ENCODE results near the gene LIMK2. TPM values are rescaled to one million over a fixed set of nuclear protein-coding genes. Genes with fewer than 3 reads are reported as not detected.

The LIMK2 gene
- polyA plus RNA-seq, 1 donor (not counting 4 experiments of a cell fraction or from before 2014, with no cell fraction given) = 42.6 TPM

GRCh38 chr22:31275576-31275975 is 63.5 kb downstream of the LIMK2 start:
- no peak overlapping the region for H2AFZ ChIP-seq (ENCODE audit: control insufficient read depth, low read length)
- dilution Hi-C loops (cut with MboI; ENCODE audit: extremely low pct_ligation_motif_present, low sequenced_read_pairs) = no loop called here
- H4K20me1 ChIP-seq (ENCODE audit: control insufficient read depth, extremely low read depth, insufficient read depth, low read length) = peaks cover 4% of the 10 kb centered on the region
- H3K36me3 ChIP-seq (ENCODE audit: control insufficient read depth in 2 of 2, extremely low read depth in 1 of 2, insufficient read depth in 2 of 2, low read length in 2 of 2) = peaks cover 51 to 56% of the 10 kb centered on the region in 2 experiments
- no peaks in the 10 kb centered on the region for H3K9me1 ChIP-seq (ENCODE audit: control insufficient read depth, extremely low read depth, insufficient read depth, low read length)
- DNase-seq (ENCODE audit: low read depth, low spot score) (no peak), FAIRE-seq (no peak)
- H3K27me3 ChIP-seq (ENCODE audit: control insufficient read depth, extremely low read depth, insufficient read depth, low read length) = no peaks in the 10 kb centered on the region
- no peak overlapping the region for H3K4me2 ChIP-seq (ENCODE audit: control insufficient read depth, extremely low read depth, insufficient read depth, low read depth, low read length)
- H3K9ac ChIP-seq (ENCODE audit: control insufficient read depth, extremely low read depth, insufficient read depth, low read length) = no peak overlapping the region
- H3K27ac ChIP-seq (ENCODE audit: control insufficient read depth, insufficient read depth, low read length) = no peak overlapping the region
- no peak for TF ChIP-seq EZH2 (IDR thresholded peaks at IDR 0.05; ENCODE audit: low read length)
- TF ChIP-seq CTCF (optimal IDR thresholded peaks at IDR 0.05 in 1 of 3, IDR thresholded peaks at IDR 0.05 in 1 of 3, conservative IDR thresholded peaks at IDR 0.05 in 1 of 3; ENCODE audit: extremely low read depth in 1 of 3, insufficient read depth in 2 of 3, low read length in 3 of 3) = no peak
- no peaks in the 10 kb centered on the region for H3K79me2 ChIP-seq (ENCODE audit: control insufficient read depth, insufficient read depth, low read length)
- H3K9me3 ChIP-seq (ENCODE audit: control insufficient read depth, low read depth, low read length) = no peaks in the 10 kb centered on the region
- H3K4me3 ChIP-seq (ENCODE audit: control insufficient read depth in 2 of 3, extremely low read depth in 1 of 3, insufficient read depth in 2 of 3, low read depth in 1 of 3, low read length in 3 of 3) = no peak overlapping the region
- H3K4me1 ChIP-seq (ENCODE audit: control insufficient read depth, extremely low read depth, insufficient read depth, low read length) = peaks cover 3% of the 10 kb centered on the region

- Histone ChIP-seq H3K79me2 (ENCODE audit: control insufficient read depth, insufficient read depth, low read length) (no peaks in the 10 kb centered on the region), H3K9me3 (ENCODE audit: control insufficient read depth, low read depth, low read length) (no peaks in the 10 kb centered on the region), H3K36me3 (ENCODE audit: control insufficient read depth in 2 of 2, extremely low read depth in 1 of 2, insufficient read depth in 2 of 2, low read length in 2 of 2) (peaks cover 42 to 53% of the 10 kb centered on the region in 2 experiments), H3K27me3 (ENCODE audit: control insufficient read depth, extremely low read depth, insufficient read depth, low read length) (no peaks in the 10 kb centered on the region), H3K9ac (ENCODE audit: control insufficient read depth, extremely low read depth, insufficient read depth, low read length) (no peak overlapping the region), H3K4me3 (ENCODE audit: control insufficient read depth in 2 of 3, extremely low read depth in 1 of 3, insufficient read depth in 2 of 3, low read depth in 1 of 3, low read length in 3 of 3) (no peak overlapping the region), H3K27ac (ENCODE audit: control insufficient read depth, insufficient read depth, low read length) (no peak overlapping the region), H3K4me1 (ENCODE audit: control insufficient read depth, extremely low read depth, insufficient read depth, low read length) (peaks cover 3% of the 10 kb centered on the region), H2AFZ (ENCODE audit: control insufficient read depth, low read length) (no peak overlapping the region), H3K4me2 (ENCODE audit: control insufficient read depth, extremely low read depth, insufficient read depth, low read depth, low read length) (no peak overlapping the region), H4K20me1 (ENCODE audit: control insufficient read depth, extremely low read depth, insufficient read depth, low read length) (peaks cover 4% of the 10 kb centered on the region), H3K9me1 (ENCODE audit: control insufficient read depth, extremely low read depth, insufficient read depth, low read length) (no peaks in the 10 kb centered on the region)
- TF ChIP-seq EZH2 (IDR thresholded peaks at IDR 0.05; ENCODE audit: low read length) (no peak), CTCF (optimal IDR thresholded peaks at IDR 0.05 in 1 of 3, IDR thresholded peaks at IDR 0.05 in 1 of 3, conservative IDR thresholded peaks at IDR 0.05 in 1 of 3; ENCODE audit: extremely low read depth in 1 of 3, insufficient read depth in 2 of 3, low read length in 3 of 3) (no peak)
- FAIRE-seq = no peak
- dilution Hi-C loops (cut with MboI; ENCODE audit: extremely low pct_ligation_motif_present, low sequenced_read_pairs) = no loop called here
- DNase-seq (ENCODE audit: low read depth, low spot score) = no peak
These were observed 64.5 kb downstream of the LIMK2 start for GRCh38 chr22:31276426-31277167.
